IPS-18c (cell line): ENCODE measurements around the gene TALDO1.

Experiments used
- H3K4me3 ChIP-seq: 2 replicates; pipeline ENCODE4 v1.7.0; 2013; ENCODE audit warnings: low read depth, mild to moderate bottlenecking, low read length, moderate library complexity; ENCODE audit not compliant: insufficient read depth
- H3K9me3 ChIP-seq: one replicate; pipeline ENCODE4 v1.6.1; 2013; ENCODE audit warnings: mild to moderate bottlenecking, low read length, moderate library complexity; ENCODE audit not compliant: control insufficient read depth, insufficient read depth

TALDO1 gene

DNA sequence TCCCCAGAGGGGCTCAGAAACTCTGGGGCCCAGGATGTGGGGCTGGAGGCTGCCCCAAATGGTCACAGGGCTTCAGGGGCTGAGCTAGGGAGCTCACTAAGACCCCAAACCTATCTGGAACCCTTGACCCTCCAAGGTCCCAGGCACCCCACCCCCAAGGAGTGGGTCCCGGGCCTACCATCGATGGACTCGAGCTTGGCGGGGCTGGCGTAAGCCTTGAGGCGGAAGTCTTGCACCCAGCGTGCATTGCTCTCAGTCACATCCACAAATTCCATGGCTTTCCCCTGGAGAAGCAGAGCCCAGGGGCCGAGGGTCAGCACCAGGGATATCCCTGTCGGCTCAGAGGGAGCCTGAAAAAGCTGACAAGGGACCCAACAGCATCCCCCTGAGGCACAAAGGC lies 26.6 kb downstream of the TALDO1 start:
- H3K9me3 ChIP-seq = peaks cover 4% of the 10 kb centered on the region
- H3K4me3 ChIP-seq = no peak overlapping the region

DNA sequence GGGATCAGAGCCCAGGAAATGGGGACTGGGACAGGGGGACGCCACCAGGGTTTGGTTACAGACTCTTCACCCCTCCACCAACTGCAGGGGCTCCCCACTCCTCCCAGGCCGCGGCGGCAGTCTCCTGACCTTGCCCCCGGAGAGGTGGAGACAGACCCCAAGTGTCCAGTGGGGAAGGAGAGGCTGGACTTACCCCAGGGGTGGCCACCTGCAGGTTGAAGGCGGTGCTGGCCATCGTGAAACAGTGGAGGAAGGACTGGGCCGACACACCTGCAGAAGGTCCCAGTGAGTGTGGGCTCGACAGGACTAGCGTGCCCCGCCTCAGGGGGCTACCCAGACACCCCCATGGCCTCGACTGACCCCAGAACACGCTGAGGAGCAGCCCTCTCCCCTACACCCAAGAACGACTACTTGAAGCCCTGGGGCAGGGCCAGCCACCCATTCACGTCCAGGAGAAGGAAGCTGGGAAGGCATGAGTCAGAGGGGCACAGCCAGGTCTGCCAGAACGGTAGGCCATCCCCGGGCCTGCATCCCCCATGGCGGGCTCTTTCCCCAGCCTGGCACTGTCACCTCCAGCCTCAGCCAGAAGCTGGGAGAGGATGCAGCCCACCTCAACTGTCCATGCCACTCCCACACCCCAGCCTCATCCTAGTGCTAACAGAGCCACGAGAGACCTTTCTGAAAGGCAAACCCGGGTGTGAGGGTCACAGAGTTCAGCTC lies 27.8 kb downstream of the TALDO1 start:
- H3K9me3 ChIP-seq = peaks cover 4% of the 10 kb centered on the region
- H3K4me3 ChIP-seq = no peak overlapping the region

DNA sequence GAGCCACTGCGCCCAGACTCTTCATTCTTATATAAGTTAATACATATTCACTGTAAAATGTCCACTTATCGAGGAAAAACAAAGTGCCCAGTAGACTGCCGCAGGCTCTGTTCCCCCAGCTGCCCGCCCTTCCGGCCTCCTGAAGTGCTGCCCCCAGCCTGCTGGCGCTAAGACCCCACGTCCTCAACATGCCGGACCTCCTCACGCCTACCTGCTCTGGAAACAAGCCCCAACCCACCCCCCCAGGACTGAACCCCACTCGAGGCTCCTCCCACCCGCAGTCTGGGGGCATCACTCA lies 28.9 kb downstream of the TALDO1 start:
- H3K9me3 ChIP-seq = peaks cover 4% of the 10 kb centered on the region
- H3K4me3 ChIP-seq = peak overlapping the region; percentile 94

- Histone ChIP-seq H3K4me3 (peak overlapping the region; percentile 94), H3K9me3 (peaks cover 4% of the 10 kb centered on the region)
These were observed 29.5 kb downstream of the TALDO1 start for GRCh38 chr11:776561-777287.

GRCh38 chr11:777288-778255 lies 30.3 kb downstream of the TALDO1 start, which contains the start of gene GATD1:
TSS of gene GATD1 (minus strand) at chr11:777487. CDS start at chr11:777462, 25 bp downstream.
- Histone ChIP-seq H3K9me3 (peaks cover 4% of the 10 kb centered on the region), H3K4me3 (peak within 1 kb of the TSS; percentile 94)

GRCh38 chr11:778976-779954 lies 32.0 kb downstream of the TALDO1 start:
- no peak overlapping the region; the same call in 1 of the 2 replicates for H3K4me3 ChIP-seq

GRCh38 chr11:779955-780532 lies 32.8 kb downstream of the TALDO1 start:
- peaks cover 3% of the 10 kb centered on the region for H3K9me3 ChIP-seq
- H3K4me3 ChIP-seq = no peak overlapping the region

More at GRCh38 chr11:778976-779954, 32.0 kb downstream of the TALDO1 start:
- H3K9me3 ChIP-seq = peaks cover 4% of the 10 kb centered on the region

GRCh38 chr11:782264-783174 lies 35.3 kb downstream of the TALDO1 start:
- H3K4me3 ChIP-seq = no peak overlapping the region

GRCh38 chr11:783581-784015 lies 36.3 kb downstream of the TALDO1 start:
- H3K4me3 ChIP-seq = no peak overlapping the region
- no peaks in the 10 kb centered on the region for H3K9me3 ChIP-seq

More at GRCh38 chr11:782264-783174, 35.3 kb downstream of the TALDO1 start:
- H3K9me3 ChIP-seq = no peaks in the 10 kb centered on the region

DNA sequence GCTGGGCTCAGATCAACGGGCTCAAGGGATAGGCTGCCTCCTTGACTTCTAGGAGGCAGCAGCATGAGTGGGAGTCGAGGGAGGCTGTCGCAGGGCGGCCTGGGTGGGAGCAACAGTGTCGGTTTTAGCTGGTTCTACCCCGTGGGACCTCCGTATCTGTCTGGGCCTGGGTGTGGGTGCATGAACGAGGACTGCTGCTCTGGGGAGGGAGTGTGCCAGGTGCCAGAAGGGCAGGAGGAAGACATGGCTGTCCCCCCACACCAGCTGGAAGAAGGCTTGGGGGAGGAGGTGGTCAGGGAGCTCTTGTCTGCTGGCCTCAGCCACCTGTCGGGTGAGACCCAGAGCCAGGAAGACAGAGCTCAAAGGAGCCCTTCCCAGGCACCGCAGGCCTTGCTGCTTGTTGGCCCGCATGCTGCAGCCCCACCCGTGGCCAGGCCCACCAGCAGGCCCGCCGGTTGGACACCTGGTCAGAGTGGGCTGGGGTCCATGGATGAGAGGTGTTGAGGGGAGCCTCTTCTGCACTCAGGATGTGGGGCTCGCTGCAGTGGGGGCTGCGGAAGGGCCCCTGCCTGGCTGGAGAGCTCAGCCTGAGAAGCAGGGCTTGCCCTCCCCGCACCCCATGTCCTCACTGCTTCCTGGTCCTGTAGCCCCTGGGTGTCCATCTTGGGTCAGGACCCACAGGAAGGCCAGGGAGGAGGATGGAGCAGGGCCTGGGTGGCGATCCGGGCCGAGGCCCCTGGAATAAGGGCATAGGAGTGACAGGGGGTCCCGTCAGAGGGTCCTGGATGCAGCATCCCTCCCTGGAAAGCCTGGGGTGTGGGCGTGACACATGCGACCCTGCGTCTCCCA lies 39.2 kb downstream of the TALDO1 start:
- Histone ChIP-seq H3K4me3 (no peak overlapping the region), H3K9me3 (no peaks in the 10 kb centered on the region)

DNA sequence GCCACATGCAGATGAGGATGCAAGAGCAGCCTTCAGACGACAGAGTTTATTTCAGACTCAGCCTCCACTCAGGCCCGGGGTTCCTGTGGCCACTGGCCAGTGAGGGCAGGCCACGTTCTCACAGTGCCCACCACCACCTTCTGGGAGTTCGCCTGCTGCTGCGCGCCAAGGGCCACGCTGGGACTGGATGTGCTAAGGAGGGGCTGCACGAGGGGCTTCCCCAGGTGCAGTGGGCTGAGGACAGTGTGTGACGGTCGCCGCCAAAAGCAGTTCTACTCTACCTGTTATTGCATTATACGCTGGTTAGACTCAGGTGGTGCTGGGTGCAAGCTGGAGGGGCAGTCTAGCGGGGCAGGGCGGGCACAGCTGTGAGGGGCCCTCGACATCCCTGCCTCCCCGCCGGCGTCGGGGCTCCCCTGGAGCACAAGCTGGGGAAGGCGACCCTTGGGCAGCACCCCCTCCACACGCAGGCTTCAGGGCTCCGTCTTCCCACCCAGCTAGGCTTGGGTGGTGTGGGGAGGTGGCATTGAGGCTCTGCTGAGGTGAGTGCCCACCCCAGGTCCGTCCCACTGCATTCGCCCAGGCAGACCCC lies 39.9 kb downstream of the TALDO1 start:
- Histone ChIP-seq H3K4me3 (no peak overlapping the region), H3K9me3 (no peaks in the 10 kb centered on the region)

DNA sequence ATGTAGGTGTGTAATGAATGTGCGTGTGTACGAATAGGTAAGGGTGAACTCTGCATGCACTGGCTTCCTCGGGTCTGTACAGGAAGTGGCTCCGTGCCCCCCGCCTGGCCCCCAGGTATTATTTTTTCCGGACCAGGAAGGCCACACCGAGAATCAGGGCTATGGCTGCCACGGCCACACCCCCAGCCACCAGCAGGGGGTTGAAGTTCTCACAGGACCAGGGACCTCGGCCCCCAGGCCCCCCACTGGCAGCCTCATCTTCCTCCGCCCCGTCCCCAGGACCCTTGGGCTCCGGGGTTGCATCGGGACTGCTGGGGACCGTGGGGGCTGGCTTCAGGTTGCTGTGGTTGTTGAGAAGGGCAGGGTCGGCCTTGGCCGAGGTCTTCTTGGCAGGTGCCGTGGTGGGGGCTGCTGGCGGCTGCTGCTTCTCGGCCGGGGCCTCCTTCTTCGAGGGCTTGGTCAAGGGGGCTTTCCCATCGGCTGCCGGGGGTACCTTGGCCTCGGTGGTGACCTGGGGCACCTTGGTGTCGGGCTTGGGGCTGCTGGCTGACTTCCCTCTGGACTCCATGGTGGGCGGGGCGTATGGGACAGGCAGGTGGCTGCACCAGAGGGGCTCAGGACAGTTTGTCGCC lies 40.9 kb downstream of the TALDO1 start:
- no peak overlapping the region for H3K4me3 ChIP-seq

DNA sequence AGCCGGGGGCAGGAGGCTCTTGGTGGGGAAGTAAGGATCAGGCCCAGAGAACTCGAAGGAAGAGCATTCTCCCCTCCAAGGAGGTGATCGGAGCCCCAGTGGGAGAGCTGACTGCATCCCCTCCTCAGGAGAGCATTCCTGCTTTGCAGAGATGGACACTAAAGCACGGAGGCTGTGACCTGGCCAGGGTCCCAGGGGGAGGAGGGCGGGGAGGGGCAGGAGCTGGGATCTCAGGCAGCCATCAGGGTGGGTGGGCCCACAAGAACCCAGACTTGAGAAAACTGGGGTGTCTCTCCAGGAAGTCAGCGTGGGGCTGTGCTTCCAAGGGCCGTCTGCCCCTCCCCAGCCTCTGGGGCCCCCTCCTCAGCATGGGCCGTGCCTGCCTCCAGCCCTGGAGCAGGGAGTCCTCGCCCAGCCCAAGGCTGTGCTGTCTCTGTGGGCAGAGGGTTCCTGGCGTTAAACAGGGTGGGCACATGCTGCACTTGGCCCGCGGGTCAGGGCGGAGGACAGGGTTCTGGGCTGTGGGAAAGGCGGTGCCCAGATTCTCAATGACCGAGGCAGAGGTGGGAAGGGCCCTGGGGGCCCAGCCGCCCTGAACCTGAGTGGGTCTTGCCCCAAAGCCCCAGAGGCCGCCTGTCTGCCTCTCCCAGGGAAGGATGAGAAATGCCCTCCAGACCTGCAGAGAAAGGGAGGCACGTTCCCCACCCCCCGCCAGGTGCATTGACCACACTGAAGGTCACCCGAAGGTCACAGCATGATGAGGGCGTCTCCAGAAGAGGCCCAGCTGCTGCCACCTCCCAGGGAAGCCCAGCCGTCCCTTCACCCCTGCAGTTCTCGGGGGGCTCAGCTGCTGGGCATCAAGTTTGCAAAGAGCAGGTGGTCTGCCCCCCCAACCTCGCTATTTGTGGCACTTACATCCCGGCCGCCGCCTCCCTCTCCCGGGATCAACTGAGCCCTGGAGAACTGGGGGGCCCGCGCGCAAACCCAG lies 42.0 kb downstream of the TALDO1 start:
- H3K4me3 ChIP-seq = peak overlapping the region; percentile 24; the same call in 1 of the 2 replicates
- no peaks in the 10 kb centered on the region for H3K9me3 ChIP-seq

More for the DNA sequence above, 40.9 kb downstream of the TALDO1 start:
- no peaks in the 10 kb centered on the region for H3K9me3 ChIP-seq
